ENCODE measurements around the gene NT5M. TPM values are rescaled to one million over a fixed set of nuclear protein-coding genes. Genes with fewer than 3 reads are reported as not detected.

NT5M gene
- total RNA-seq, 4 donors from 2014 or later = 1.7 to 3.1 (median 2.3) TPM

- 78 to 81% methylated on average over 10 to 11 of the region's 11 CpGs for WGBS, 2 donors
- Histone ChIP-seq H3K4me3 (no peak overlapping the region), H3K36me3 (peaks cover 0 to 6% (median 0%) of the 10 kb centered on the region in 3 donors), H3K9me3 (no peaks in the 10 kb centered on the region), H3K27ac (no peak overlapping the region), H3K4me1 (no peaks in the 10 kb centered on the region), H3K27me3 (no peaks in the 10 kb centered on the region)
- intact Hi-C loops (cut with DNase I) = no loop called here
- no peak for DNase-seq
- TF ChIP-seq, protein P1, sequence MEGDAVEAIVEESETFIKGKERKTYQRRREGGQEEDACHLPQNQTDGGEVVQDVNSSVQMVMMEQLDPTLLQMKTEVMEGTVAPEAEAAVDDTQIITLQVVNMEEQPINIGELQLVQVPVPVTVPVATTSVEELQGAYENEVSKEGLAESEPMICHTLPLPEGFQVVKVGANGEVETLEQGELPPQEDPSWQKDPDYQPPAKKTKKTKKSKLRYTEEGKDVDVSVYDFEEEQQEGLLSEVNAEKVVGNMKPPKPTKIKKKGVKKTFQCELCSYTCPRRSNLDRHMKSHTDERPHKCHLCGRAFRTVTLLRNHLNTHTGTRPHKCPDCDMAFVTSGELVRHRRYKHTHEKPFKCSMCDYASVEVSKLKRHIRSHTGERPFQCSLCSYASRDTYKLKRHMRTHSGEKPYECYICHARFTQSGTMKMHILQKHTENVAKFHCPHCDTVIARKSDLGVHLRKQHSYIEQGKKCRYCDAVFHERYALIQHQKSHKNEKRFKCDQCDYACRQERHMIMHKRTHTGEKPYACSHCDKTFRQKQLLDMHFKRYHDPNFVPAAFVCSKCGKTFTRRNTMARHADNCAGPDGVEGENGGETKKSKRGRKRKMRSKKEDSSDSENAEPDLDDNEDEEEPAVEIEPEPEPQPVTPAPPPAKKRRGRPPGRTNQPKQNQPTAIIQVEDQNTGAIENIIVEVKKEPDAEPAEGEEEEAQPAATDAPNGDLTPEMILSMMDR (IDR thresholded peaks at IDR 0.05) = no peak
- no peak for TF ChIP-seq POLR2A (IDR thresholded peaks at IDR 0.05)
These were observed 18.3 kb downstream of the NT5M start for GRCh38 chr17:17321356-17322025.

GRCh38 chr17:17322516-17323510 is 19.6 kb downstream of the NT5M start:
- DNase-seq = no peak
- H3K9me3 ChIP-seq = no peaks in the 10 kb centered on the region
- H3K4me1 ChIP-seq = no peaks in the 10 kb centered on the region
- H3K4me3 ChIP-seq = no peak overlapping the region
- TF ChIP-seq, protein P1 (IDR thresholded peaks at IDR 0.05) = no peak
- TF ChIP-seq POLR2A (IDR thresholded peaks at IDR 0.05) = no peak
- no peaks in the 10 kb centered on the region for H3K27me3 ChIP-seq
- 84 to 100% methylated on average over 5 to 7 of the region's 21 CpGs for WGBS, 2 donors
- intact Hi-C loops (cut with DNase I) = no loop called here
- no peak overlapping the region for H3K27ac ChIP-seq
- H3K36me3 ChIP-seq = peaks cover 0 to 6% (median 0%) of the 10 kb centered on the region in 3 donors

GRCh38 chr17:17324616-17325015 is 21.4 kb downstream of the NT5M start:
- TF ChIP-seq, protein P1 (IDR thresholded peaks at IDR 0.05) = no peak
- no peak for TF ChIP-seq POLR2A (IDR thresholded peaks at IDR 0.05)
- no peak overlapping the region for H3K4me3 ChIP-seq
- DNase-seq = no peak
- no peaks in the 10 kb centered on the region for H3K27me3 ChIP-seq
- intact Hi-C loops (cut with DNase I) = no loop called here
- H3K9me3 ChIP-seq = no peaks in the 10 kb centered on the region
- peaks cover 0 to 6% (median 0%) of the 10 kb centered on the region in 3 donors for H3K36me3 ChIP-seq
- no peak overlapping the region for H3K27ac ChIP-seq
- H3K4me1 ChIP-seq = no peaks in the 10 kb centered on the region
- WGBS, 2 donors = 70 to 96% methylated on average over 2 to 8 of the region's 8 CpGs

- Histone ChIP-seq H3K27me3 (no peaks in the 10 kb centered on the region), H3K4me3 (no peak overlapping the region)
- intact Hi-C loops (cut with DNase I) = no loop called here
These were observed 22.1 kb downstream of the NT5M start for GRCh38 chr17:17325228-17325627.

More at GRCh38 chr17:17325228-17325627, 22.1 kb downstream of the NT5M start:
- Histone ChIP-seq H3K4me1 (no peaks in the 10 kb centered on the region), H3K9me3 (no peaks in the 10 kb centered on the region), H3K27ac (no peak overlapping the region), H3K36me3 (peaks cover 0 to 6% (median 0%) of the 10 kb centered on the region in 3 donors)
- TF ChIP-seq POLR2A (IDR thresholded peaks at IDR 0.05) = no peak
- TF ChIP-seq, protein P1 (IDR thresholded peaks at IDR 0.05) = no peak
- DNase-seq = no peak
- WGBS, 2 donors = 87 to 95% methylated on average over 4 to 6 of the region's 10 CpGs
